NCI-H345 (cell line): Measurements from ENCODE around the gene COBL.
"Not testable (repeated sequence)": the region's sequence is repeated elsewhere in the genome, so short reads cannot be mapped to it uniquely, and the experiment has no call there.

Experiments
- DNase-seq: peaks from one replicate; lab custom pipeline; 2025; lab: John Stamatoyannopoulos, UW

Gene COBL

DNA sequence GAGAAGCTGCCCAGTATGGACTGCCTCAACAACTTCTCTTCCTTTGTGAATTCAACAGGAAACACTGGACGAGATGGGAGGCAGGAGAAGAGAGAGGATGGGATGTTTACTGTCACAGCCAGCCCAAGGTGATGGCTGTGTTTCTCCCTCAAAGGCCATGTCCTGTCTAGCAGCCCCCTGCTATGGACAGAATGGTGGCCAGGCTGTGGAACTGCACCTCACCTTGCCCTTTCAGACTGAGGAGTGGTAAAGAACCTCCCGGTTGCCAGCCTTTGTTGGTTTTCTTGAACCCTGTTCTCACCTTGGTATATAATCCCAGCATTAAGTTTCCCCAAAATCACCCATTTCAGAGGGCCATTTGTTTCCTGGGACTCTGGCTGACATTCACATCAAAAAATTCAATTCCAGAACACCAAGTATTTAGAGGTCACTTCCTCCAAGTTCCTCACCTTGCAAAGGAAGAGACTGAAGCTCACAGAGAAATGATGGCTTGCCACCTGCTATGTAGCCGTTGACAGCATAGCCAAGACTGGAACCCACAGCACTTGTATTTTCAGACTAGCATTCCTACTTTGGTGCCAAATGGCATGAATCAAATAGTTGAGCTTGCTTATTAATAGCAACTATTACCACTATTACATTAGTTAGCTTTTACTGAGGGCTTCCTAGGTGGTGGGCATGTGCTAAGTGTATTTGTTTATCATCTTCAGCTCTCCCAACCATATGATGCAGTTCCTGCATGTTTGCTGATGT is 309.9 kb downstream of the COBL start:
- no peak for DNase-seq

DNA sequence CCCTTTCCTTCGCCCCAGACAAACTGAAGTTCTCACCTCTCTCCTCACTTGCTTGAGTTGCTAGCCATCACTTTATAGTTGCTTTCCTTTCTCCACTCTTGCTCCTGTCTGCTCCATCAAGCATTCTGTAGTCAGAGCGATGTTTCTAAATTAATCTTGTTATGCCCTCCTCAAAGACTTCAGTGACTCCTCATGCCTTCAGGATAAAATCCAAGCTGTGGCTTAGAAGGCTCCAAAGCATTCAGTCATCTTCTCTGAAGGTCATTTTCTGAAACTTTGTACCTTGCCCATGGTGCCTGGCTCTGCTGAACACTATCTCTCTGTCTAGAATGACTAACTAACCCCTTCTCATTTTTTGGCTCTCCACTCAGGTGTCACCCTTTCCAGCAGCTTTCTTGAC is 311.5 kb downstream of the COBL start:
- no peak for DNase-seq

GRCh38 chr7:51000956-51001355 is 315.7 kb downstream of the COBL start:
- DNase-seq, result no peak

GRCh38 chr7:50994753-50995319 is 321.8 kb downstream of the COBL start:
- no peak for DNase-seq

DNA sequence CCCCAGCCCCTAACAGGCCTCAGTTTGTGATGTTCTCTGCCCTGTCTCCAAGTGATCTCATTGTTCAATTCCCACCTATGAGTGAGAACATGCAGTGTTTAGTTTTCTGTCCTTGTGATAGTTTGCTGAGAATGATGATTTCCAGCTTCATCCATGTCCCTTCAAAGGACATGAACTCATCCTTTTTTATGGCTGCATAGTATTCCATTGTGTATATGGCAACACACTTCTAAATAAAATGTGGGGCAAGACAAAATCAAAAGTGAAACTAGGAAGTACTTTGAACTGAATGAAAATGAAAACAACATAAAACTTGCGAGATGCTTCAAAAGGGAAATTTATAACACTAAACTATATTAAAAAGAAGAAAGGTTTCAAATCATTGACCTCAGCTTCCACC is 326.4 kb downstream of the COBL start:
- DNase-seq, result not testable (repeated sequence)

DNA sequence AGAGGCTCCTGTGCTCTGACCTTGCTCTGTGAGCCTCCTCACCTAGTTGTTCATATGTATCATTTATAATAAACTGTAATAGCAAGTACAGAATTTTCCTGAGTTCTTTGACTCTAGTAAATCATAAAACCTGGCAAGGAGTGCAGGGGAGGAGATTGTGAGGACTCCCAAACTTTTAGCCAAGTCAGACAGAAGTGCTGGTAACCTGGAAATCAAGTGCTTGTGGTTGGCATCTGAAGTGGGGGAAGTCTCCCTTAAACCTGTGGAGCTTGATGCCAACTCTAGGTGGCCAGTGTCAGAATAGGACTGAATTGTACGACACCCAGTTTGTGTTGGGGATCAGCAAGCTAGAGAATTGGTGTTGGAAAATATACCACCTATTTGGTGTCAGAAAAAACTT is 327.6 kb downstream of the COBL start:
- no peak for DNase-seq

- no peak for DNase-seq
Measured at GRCh38 chr7:50988465-50988864, 328.1 kb downstream of the COBL start.

GRCh38 chr7:50985096-50985495 is 331.5 kb downstream of the COBL start:
- DNase-seq, result no peak

DNA sequence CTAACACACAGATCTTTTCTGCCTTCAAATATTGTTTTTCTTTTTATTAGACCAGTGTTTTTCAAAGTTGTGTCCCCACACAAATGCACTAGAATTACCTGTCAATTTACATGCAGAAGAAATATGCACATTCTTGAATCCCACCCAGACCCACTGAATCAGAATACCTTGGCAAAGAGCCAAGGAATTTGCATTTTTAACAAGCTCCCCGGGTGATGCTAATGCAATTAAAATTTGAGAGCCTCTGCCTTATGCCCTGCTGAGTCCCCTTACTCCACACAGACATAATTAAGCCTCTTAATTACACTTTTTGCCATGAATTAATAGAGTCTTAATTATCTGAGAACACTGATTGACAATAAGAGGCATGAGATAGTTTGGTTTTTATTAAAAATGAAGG is 332.8 kb downstream of the COBL start:
- no peak for DNase-seq

DNA sequence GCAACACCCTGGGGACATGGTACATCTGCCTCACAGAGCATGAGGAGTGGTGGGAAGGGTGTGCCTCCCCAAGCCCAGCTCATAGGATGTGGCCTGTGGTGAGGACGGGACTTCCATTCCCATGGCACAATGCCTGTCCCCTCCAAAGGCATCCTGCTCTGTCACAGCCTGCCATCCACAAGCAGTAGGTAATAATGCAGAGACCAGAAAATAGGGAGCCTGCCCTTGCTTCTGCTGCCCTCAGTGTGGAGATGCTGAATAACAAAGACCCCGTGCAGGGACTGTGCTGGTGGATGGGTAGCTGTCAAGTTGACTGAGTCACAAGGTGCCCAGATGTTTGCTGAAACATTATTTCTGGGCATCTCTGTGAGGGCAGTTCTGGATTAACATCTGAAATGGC is 334.0 kb downstream of the COBL start:
- DNase-seq, result no peak

GRCh38 chr7:50981743-50982142 is 334.9 kb downstream of the COBL start:
- no peak for DNase-seq

DNA sequence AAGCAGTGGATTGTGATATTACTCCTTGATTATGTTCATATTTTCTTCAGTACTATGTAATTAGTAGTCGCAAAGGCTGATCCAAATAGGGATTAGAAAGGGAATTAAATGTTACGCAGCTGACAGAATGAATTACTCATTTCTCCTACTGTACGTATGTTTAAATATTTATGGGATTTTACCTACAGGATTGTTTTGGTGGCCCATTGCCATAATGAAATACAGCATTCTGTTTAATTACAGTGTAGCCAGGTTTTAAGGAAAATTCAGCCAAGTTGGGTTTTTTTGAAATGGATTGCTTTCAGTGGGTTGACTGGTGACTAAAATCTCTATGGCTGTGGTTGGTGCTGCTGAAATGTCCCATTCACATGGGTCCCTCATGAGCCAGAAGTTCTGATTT is 336.2 kb downstream of the COBL start:
- DNase-seq, result no peak

DNA sequence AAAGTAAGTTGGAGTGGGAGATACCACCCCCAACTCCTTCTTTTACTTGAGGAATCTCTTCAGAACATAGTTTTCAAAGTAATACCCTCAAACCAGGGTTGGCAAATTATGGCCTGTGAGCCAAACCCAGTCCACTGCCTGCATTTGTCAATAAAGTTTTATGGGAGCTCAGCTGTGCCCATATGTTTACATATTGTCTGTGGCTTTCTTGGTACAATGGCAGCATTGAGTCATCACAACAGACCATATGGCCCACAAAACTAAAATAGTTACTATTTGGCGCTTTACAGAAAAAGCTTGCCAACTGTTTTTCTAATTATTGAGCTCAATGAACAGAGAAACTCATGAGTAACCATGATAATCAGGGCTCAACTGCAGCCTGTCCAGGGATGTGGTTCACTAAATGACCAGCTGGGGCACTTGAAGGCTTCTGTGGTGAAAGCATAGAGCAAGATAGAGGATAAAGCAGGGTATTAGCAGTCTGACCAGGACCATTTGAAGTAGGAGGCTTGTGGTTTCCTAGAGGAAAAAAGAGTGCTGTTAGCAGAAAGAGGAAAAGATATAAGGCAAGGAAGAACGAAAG is 337.9 kb downstream of the COBL start:
- DNase-seq, result no peak

- DNase-seq, result no peak
Measured at GRCh38 chr7:50977421-50977820, 339.2 kb downstream of the COBL start.

- DNase-seq, result no peak
Measured at GRCh38 chr7:50976064-50976463, 340.5 kb downstream of the COBL start.

GRCh38 chr7:50974240-50974639 is 342.4 kb downstream of the COBL start:
- no peak for DNase-seq

DNA sequence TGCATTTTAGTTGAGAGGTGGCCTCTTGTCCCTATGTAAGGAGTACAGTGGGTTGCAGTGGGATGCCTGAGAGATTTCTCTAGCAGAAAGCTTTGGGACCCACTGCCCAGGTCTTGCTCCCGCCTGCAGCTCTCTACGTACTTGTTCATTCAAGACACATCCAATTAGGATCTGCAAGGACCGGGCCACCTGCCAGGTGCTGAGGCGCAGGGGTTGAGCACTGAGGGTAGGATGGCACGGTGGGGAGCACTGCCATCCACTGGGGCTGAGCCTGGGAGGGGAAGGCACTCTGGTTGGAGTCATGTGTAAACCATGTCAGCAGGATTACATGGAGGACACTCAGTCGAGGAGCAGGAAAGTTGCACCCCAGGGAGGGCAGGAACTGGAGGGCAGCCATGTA is 342.8 kb downstream of the COBL start:
- DNase-seq, result no peak

GRCh38 chr7:50970092-50970491 is 346.5 kb downstream of the COBL start:
- no peak for DNase-seq
